A204.1 (cell line): ENCODE results near the gene GID4.

ENCODE experiments used
- FAIRE-seq: peaks from 2 replicates; lab custom pipeline; 2012; peaks lifted over from hg19 to GRCh38; lab: Jason Lieb, UNC

Gene GID4

GRCh38 chr17:18102640-18103039 is 63.4 kb downstream of the GID4 start:
- no peak for FAIRE-seq

DNA sequence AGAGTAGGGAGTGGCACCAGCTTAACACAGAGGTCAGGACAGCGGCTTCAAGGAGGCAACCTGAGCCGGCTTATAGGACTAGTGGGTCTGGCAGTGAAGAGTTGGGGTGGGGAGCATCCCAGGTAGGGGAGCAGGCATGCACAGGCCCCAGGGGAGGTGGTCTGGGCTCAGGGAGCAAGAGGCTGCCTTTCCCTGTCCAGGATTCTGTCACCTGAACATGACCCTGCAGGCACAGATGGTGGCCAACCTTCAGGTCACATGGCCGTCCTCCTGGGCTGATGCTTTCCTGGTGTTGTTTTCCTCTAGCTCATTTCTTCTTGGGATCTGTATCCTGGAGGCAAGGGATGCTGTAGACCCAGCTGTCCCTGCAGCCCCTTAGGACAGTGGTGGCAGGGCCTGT is 65.8 kb downstream of the GID4 start:
- FAIRE-seq = no peak

- no peak for FAIRE-seq
These were observed 66.4 kb downstream of the GID4 start for GRCh38 chr17:18105595-18105994.

GRCh38 chr17:18106211-18106610 is 67.0 kb downstream of the GID4 start:
- no peak for FAIRE-seq

GRCh38 chr17:18107061-18107790 is 68.0 kb downstream of the GID4 start:
- FAIRE-seq = no peak

- no peak for FAIRE-seq
These were observed 68.8 kb downstream of the GID4 start for GRCh38 chr17:18107971-18108370.

- FAIRE-seq = no peak
These were observed 69.4 kb downstream of the GID4 start, which contains the start of gene MYO15A for GRCh38 chr17:18108401-18109312. MYO15A (plus strand) TSS chr17:18108756; CDS start chr17:18118801, 10,045 bp downstream.

GRCh38 chr17:18109935-18110485 is 70.8 kb downstream of the GID4 start:
- no peak for FAIRE-seq

DNA sequence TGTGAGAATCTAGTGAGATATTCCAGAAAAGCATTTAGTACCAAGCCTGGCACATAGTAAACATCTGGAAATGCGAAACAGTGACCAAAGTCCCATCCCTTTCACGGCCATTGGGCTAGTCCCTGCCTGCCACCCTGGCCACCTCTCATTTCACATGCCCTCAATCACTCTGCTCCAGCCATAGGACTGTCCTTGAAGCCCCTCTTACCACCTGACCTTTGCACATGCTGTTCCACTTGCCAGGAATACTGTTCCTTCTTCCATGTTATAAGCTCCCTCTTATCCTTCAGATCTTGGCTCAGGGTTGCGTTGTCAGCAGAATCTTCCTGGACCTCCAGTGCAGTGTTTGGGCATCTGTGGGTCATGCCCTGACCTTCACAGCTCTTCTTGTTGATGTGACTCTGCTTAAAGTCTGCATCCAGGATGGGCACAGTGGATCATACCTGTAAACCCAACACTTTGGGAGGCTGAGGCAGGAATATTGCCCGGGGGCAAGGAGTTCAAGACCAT is 71.5 kb downstream of the GID4 start:
- FAIRE-seq = no peak

DNA sequence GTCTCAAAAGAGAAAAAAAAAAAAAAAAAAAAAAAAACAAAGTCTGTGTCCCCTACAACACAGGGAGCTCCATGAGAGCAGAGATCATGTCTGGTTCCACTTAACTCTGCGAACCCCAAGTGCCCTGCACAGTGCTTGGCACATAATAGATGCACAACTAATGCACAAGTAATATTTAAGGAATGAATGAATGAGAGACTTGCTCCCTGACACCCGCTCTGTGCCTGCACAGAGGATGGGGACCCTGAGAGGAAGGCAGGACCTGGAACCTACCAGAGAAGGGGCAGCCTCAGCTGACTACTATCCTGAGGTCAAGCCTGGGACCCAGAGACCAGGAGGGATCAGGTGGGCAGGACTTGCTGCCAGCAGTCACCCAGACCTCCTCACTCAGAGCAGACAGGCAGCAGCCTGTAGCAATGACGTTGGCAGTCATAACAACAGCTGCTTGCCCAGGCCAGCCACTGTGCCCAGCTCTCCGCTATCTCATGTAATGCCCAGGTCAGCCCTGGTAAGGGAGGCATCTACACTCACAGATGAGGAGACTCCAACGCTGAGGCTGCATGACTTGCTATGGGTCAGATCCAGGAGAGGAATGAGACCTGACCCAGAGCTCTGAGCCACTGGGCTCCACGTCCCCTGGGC is 72.2 kb downstream of the GID4 start:
- no peak for FAIRE-seq

- no peak for FAIRE-seq
These were observed 76.3 kb downstream of the GID4 start for GRCh38 chr17:18115517-18115916.

GRCh38 chr17:18116078-18116477 is 76.9 kb downstream of the GID4 start:
- FAIRE-seq = no peak

DNA sequence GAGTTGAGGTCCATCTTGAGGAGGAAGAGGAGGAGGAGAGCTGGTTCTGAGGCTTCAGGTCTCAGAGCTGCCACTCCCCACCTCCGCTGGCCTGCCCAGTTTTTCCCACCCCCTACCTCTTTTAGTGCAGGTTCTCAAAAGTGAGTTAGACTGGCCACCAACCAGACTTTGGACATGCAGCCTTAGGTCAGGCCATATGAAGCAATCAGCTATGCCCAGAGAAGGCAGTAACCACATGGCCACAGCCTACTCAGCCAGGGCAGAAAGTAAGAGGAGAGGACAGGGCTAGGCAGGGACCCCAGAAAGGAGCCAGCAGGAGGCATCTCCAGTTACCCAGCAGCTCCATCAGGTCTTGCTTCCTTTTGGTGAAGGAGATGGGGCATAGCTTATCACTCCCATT is 78.3 kb downstream of the GID4 start:
- FAIRE-seq = no peak
